ENCODE data around the gene ETFA. TPM values are rescaled to one million over a fixed set of nuclear protein-coding genes. Genes with fewer than 3 reads are reported as not detected.
A peak's percentile ranks its signal among the peaks of the same experiment; 100 is the strongest.

ETFA gene
- total and polyA plus RNA-seq, 9 of the 15 experiments (the other 6 are each of a cell fraction or from before 2014, with no cell fraction given) = 130 to 543 (median 232) TPM

DNA sequence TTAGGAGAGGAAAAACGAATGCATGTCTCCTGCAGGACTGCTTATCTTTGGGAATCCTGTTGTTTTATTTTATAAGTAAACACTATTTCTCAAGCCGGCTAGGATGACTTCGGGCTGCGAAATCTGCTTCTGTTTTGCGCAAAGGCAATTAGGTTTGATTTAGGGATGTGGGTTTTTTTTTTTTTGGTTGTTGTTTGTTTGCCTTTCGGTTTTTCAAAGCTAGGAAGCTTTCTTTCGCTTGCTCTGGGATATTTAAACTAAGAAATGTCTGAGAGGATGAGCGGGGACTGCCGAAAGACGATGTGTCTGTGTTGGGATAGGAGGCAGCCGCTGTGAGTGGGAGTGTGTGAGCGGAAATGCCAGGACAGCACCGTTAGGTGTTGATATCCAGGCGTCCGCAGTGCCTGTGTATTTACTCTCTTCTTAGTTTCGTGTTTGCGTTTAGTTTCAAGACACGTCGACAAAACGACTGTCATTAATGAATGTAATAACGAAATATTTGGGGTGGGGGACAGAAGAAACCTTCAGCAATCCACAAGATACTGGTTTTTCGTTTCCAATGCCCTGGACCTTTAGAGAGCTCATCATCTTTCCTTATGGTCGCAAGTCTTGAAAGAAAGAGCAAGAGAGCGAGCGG is 25.9 kb upstream of the ETFA start (continued):
- TF ChIP-seq LCOR (CRISPR knock-in tag; IDR thresholded peaks at IDR 0.05) (no peak), MTA2 (IDR thresholded peaks at IDR 0.05; ENCODE audit: low read depth) (0 out of 2 replicates have a peak, but pooled peaks have one; percentile 14), ZNF395 (CRISPR knock-in tag; IDR thresholded peaks at IDR 0.05) (no peak), FOXK2 (conservative IDR thresholded peaks at IDR 0.05 in 1 of 2, IDR thresholded peaks at IDR 0.05 in 1 of 2; ENCODE audit: low read depth in 2 of 2) (peak; percentile 77 to 79), CCNT2 (IDR thresholded peaks at IDR 0.05; ENCODE audit: borderline replicate concordance, extremely low read depth, insufficient read length, low read depth, low read length) (no peak), POLR2A (conservative IDR thresholded peaks at IDR 0.05) (no peak), ZNF830 (CRISPR knock-in tag; IDR thresholded peaks at IDR 0.05) (no peak), FUS (optimal IDR thresholded peaks at IDR 0.05; ENCODE audit: low read depth, low read length) (no peak), HDAC3 (IDR thresholded peaks at IDR 0.05; ENCODE audit: borderline replicate concordance, partially characterized antibody) (no peak), SIX5 (IDR thresholded peaks at IDR 0.05; ENCODE audit: borderline replicate concordance in 1 of 2, insufficient read depth in 1 of 2, low read depth in 1 of 2, low read length in 2 of 2) (no peak), EZH2 (IDR thresholded peaks at IDR 0.05; ENCODE audit: borderline replicate concordance, low read depth, low read length) (no peak), XRCC4 (IDR thresholded peaks at IDR 0.05; ENCODE audit: extremely low read depth, insufficient read depth, insufficient read length) (no peak), RCOR1 (IDR thresholded peaks at IDR 0.05; ENCODE audit: borderline replicate concordance in 1 of 2, low read depth in 2 of 2, low read length in 2 of 2) (0 out of 4 replicates have a peak, but pooled peaks of 1 of the 2 experiments have one; percentile 33), KLF13 (tag; IDR thresholded peaks at IDR 0.05; ENCODE audit: borderline replicate concordance, low read depth) (no peak), CHD2 (IDR thresholded peaks at IDR 0.05; ENCODE audit: low read depth, low read length) (no peak)
- TF ChIP-seq, protein P1, sequence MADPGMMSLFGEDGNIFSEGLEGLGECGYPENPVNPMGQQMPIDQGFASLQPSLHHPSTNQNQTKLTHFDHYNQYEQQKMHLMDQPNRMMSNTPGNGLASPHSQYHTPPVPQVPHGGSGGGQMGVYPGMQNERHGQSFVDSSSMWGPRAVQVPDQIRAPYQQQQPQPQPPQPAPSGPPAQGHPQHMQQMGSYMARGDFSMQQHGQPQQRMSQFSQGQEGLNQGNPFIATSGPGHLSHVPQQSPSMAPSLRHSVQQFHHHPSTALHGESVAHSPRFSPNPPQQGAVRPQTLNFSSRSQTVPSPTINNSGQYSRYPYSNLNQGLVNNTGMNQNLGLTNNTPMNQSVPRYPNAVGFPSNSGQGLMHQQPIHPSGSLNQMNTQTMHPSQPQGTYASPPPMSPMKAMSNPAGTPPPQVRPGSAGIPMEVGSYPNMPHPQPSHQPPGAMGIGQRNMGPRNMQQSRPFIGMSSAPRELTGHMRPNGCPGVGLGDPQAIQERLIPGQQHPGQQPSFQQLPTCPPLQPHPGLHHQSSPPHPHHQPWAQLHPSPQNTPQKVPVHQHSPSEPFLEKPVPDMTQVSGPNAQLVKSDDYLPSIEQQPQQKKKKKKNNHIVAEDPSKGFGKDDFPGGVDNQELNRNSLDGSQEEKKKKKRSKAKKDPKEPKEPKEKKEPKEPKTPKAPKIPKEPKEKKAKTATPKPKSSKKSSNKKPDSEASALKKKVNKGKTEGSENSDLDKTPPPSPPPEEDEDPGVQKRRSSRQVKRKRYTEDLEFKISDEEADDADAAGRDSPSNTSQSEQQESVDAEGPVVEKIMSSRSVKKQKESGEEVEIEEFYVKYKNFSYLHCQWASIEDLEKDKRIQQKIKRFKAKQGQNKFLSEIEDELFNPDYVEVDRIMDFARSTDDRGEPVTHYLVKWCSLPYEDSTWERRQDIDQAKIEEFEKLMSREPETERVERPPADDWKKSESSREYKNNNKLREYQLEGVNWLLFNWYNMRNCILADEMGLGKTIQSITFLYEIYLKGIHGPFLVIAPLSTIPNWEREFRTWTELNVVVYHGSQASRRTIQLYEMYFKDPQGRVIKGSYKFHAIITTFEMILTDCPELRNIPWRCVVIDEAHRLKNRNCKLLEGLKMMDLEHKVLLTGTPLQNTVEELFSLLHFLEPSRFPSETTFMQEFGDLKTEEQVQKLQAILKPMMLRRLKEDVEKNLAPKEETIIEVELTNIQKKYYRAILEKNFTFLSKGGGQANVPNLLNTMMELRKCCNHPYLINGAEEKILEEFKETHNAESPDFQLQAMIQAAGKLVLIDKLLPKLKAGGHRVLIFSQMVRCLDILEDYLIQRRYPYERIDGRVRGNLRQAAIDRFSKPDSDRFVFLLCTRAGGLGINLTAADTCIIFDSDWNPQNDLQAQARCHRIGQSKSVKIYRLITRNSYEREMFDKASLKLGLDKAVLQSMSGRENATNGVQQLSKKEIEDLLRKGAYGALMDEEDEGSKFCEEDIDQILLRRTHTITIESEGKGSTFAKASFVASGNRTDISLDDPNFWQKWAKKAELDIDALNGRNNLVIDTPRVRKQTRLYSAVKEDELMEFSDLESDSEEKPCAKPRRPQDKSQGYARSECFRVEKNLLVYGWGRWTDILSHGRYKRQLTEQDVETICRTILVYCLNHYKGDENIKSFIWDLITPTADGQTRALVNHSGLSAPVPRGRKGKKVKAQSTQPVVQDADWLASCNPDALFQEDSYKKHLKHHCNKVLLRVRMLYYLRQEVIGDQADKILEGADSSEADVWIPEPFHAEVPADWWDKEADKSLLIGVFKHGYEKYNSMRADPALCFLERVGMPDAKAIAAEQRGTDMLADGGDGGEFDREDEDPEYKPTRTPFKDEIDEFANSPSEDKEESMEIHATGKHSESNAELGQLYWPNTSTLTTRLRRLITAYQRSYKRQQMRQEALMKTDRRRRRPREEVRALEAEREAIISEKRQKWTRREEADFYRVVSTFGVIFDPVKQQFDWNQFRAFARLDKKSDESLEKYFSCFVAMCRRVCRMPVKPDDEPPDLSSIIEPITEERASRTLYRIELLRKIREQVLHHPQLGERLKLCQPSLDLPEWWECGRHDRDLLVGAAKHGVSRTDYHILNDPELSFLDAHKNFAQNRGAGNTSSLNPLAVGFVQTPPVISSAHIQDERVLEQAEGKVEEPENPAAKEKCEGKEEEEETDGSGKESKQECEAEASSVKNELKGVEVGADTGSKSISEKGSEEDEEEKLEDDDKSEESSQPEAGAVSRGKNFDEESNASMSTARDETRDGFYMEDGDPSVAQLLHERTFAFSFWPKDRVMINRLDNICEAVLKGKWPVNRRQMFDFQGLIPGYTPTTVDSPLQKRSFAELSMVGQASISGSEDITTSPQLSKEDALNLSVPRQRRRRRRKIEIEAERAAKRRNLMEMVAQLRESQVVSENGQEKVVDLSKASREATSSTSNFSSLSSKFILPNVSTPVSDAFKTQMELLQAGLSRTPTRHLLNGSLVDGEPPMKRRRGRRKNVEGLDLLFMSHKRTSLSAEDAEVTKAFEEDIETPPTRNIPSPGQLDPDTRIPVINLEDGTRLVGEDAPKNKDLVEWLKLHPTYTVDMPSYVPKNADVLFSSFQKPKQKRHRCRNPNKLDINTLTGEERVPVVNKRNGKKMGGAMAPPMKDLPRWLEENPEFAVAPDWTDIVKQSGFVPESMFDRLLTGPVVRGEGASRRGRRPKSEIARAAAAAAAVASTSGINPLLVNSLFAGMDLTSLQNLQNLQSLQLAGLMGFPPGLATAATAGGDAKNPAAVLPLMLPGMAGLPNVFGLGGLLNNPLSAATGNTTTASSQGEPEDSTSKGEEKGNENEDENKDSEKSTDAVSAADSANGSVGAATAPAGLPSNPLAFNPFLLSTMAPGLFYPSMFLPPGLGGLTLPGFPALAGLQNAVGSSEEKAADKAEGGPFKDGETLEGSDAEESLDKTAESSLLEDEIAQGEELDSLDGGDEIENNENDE (IDR thresholded peaks at IDR 0.05; ENCODE audit: low read depth, low read length) = no peak
